ENCODE data around the gene DUSP8.

DUSP8 gene

DNA sequence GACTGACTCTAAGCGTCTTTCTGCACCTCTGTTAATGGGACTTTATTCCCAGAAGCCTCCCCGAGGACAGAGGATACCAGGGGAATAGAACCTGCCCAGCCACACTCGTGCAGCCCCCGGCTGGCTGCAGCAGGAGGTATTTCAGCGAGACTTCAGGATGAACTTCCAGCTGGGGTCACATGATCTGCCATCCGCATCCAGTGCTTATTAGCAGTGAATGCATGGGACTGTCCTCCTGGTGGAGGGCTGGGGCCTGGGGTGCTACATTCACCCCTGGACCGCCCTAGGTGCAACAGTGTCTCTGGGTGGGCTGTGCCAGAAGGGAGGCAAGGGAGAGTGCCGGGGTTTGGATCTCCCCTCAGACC is 1.6 kb downstream of the DUSP8 start:
- in situ Hi-C loops (cut with MboI; ENCODE audit: low sequenced_read_pairs, unreplicated experiment), result no loop called here
- no peak for DNase-seq (ENCODE audit: low spot score)
- no peak for TF ChIP-seq CTCF (IDR thresholded peaks at IDR 0.05; ENCODE audit: borderline replicate concordance, control extremely low read depth, extremely low read depth, insufficient read depth, missing control alignments)

GRCh38 chr11:1570001-1570453 is 2.0 kb downstream of the DUSP8 start:
- no peak for DNase-seq (ENCODE audit: low spot score)
- in situ Hi-C loops (cut with MboI; ENCODE audit: low sequenced_read_pairs, unreplicated experiment), result no loop called here
- no peak for TF ChIP-seq CTCF (IDR thresholded peaks at IDR 0.05; ENCODE audit: borderline replicate concordance, control extremely low read depth, extremely low read depth, insufficient read depth, missing control alignments)

GRCh38 chr11:1569251-1569780 is 2.8 kb downstream of the DUSP8 start:
- in situ Hi-C loops (cut with MboI; ENCODE audit: low sequenced_read_pairs, unreplicated experiment), result no loop called here
- no peak for DNase-seq (ENCODE audit: low spot score)
- no peak for TF ChIP-seq CTCF (IDR thresholded peaks at IDR 0.05; ENCODE audit: borderline replicate concordance, control extremely low read depth, extremely low read depth, insufficient read depth, missing control alignments)

DNA sequence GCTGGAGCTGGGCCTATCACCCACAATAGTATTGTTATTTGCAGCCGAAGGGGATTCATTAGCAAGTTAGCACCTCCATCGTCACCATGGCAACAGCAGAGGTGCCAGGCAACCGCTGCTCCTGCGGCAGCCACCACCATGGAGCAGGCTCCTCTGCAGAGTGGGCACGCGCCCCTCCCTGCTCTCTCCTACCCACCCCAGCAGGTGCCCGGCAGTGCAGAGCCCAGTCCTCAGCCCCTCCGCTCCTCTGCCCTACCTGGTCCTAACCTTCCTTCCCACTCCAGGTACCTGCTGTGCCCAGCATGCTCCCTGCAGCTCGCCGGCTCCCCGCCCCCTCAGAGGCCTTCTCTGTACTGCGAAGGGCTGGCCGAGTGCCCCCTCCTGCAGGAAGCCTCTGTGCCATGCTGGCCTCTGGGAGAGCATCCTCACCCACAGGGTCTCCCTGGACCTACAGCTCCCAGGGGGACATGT is 3.6 kb downstream of the DUSP8 start:
- no peak for DNase-seq (ENCODE audit: low spot score)
- TF ChIP-seq CTCF (IDR thresholded peaks at IDR 0.05; ENCODE audit: borderline replicate concordance, control extremely low read depth, extremely low read depth, insufficient read depth, missing control alignments), result no peak
- in situ Hi-C loops (cut with MboI; ENCODE audit: low sequenced_read_pairs, unreplicated experiment), result no loop called here

GRCh38 chr11:1567721-1568100 is 4.4 kb downstream of the DUSP8 start:
- TF ChIP-seq CTCF (IDR thresholded peaks at IDR 0.05; ENCODE audit: borderline replicate concordance, control extremely low read depth, extremely low read depth, insufficient read depth, missing control alignments), result no peak
- in situ Hi-C loops (cut with MboI; ENCODE audit: low sequenced_read_pairs, unreplicated experiment), result no loop called here
- DNase-seq (ENCODE audit: low spot score), result no peak

GRCh38 chr11:1567052-1567720 is 4.9 kb downstream of the DUSP8 start:
- no peak for TF ChIP-seq CTCF (IDR thresholded peaks at IDR 0.05; ENCODE audit: borderline replicate concordance, control extremely low read depth, extremely low read depth, insufficient read depth, missing control alignments)
- DNase-seq (ENCODE audit: low spot score), result no peak
- in situ Hi-C loops (cut with MboI; ENCODE audit: low sequenced_read_pairs, unreplicated experiment), result no loop called here

Measured in GM13976 (cell line).